ENCODE results near the gene CLDN12. TPM values are rescaled to one million over a fixed set of nuclear protein-coding genes. Genes with fewer than 3 reads are reported as not detected.
A peak's percentile ranks its signal among the peaks of the same experiment; 100 is the strongest.

CLDN12 gene
- total and polyA plus RNA-seq, 2 of the 13 experiments (the other 11 are each of a cell fraction or from before 2014, with no cell fraction given): 44.1 to 114 TPM

GRCh38 chr7:90402785-90403173 is 482 bp upstream of the CLDN12 start (continued):
- no peak for TF ChIP-seq STAT6 (CRISPR knock-in tag; IDR thresholded peaks at IDR 0.05; ENCODE audit: borderline replicate concordance)
- no peak for TF ChIP-seq ZSCAN25 (CRISPR knock-in tag; IDR thresholded peaks at IDR 0.05)
- TF ChIP-seq RCOR2 (CRISPR knock-in tag; IDR thresholded peaks at IDR 0.05): 0 out of 2 replicates have a peak, but pooled peaks have one; percentile 3
- TF ChIP-seq ZNF768 (CRISPR knock-in tag; IDR thresholded peaks at IDR 0.05): no peak
- TF ChIP-seq MTERF4 (CRISPR knock-in tag; IDR thresholded peaks at IDR 0.05): no peak
- TF ChIP-seq, protein P1, sequence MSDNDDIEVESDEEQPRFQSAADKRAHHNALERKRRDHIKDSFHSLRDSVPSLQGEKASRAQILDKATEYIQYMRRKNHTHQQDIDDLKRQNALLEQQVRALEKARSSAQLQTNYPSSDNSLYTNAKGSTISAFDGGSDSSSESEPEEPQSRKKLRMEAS (IDR thresholded peaks at IDR 0.05): no peak
- no peak for TF ChIP-seq MTA3 (CRISPR knock-in tag; IDR thresholded peaks at IDR 0.05)
- TF ChIP-seq FOXO1 (CRISPR knock-in tag; IDR thresholded peaks at IDR 0.05): no peak

GRCh38 chr7:90404777-90405176 is 1.5 kb downstream of the CLDN12 start:
- in situ Hi-C loops (cut with HindIII; ENCODE audit: extremely low pct_ligation_motif_present, low pct_unique_long_range_greater_than_20kb): loop anchor here (5.0 kb wide), 1 partner anchor 57 kb away; the partner anchor contains the start of gene GTPBP10
- FAIRE-seq (no peak), DNase-seq (ENCODE audit: low spot score) (no peak), ATAC-seq (no peak)
- Histone ChIP-seq H2AFZ (ENCODE audit: low read length) (no peak overlapping the region), H3K9me3 (ENCODE audit: low read length) (no peaks in the 10 kb centered on the region), H3K4me1 (ENCODE audit: insufficient read depth, low read length) (peaks cover 56% of the 10 kb centered on the region), H3K4me2 (ENCODE audit: low read depth, low read length) (peak overlapping the region; percentile 77), H3K79me2 (ENCODE audit: insufficient read depth, low read length) (peaks cover 37% of the 10 kb centered on the region), H3K36me3 (replicated peaks in 1 of 2; ENCODE audit: control insufficient read depth in 1 of 2, insufficient read depth in 2 of 2, low read length in 2 of 2) (peaks cover 4 to 6% of the 10 kb centered on the region in 2 experiments; a peak in 2 of 5 replicates), H3K27ac (ENCODE audit: extremely low read length, insufficient read depth, low read length) (peak overlapping the region; percentile 86), H4K20me1 (ENCODE audit: insufficient read depth, low read length) (no peaks in the 10 kb centered on the region), H3K27me3 (ENCODE audit: control insufficient read depth in 1 of 2, insufficient read depth in 2 of 2, low read length in 2 of 2) (no peaks in the 10 kb centered on the region; a peak in 1 of 5 replicates), H3K4me3 (replicated peaks in 1 of 3; ENCODE audit: insufficient read depth in 1 of 3, low read depth in 2 of 3, low read length in 3 of 3) (peak overlapping the region in 2 of 3 experiments; percentile 68 to 78; a peak in 2 of 6 replicates), H3K9ac (ENCODE audit: insufficient read depth, low read depth, low read length) (no peak overlapping the region)
- intact Hi-C loops (cut with micrococcal nuclease; ENCODE audit: unreplicated experiment): loop anchor here (10.0 kb wide), 1 partner anchor 140 kb away; no protein-coding TSS in a partner anchor
- TF ChIP-seq FOXM1 (CRISPR knock-in tag; IDR thresholded peaks at IDR 0.05): no peak
- no peak for TF ChIP-seq ETV6 (CRISPR knock-in tag; conservative IDR thresholded peaks at IDR 0.05)
- no peak for TF ChIP-seq ZNF780A (CRISPR knock-in tag; IDR thresholded peaks at IDR 0.05)
- TF ChIP-seq, protein P2, sequence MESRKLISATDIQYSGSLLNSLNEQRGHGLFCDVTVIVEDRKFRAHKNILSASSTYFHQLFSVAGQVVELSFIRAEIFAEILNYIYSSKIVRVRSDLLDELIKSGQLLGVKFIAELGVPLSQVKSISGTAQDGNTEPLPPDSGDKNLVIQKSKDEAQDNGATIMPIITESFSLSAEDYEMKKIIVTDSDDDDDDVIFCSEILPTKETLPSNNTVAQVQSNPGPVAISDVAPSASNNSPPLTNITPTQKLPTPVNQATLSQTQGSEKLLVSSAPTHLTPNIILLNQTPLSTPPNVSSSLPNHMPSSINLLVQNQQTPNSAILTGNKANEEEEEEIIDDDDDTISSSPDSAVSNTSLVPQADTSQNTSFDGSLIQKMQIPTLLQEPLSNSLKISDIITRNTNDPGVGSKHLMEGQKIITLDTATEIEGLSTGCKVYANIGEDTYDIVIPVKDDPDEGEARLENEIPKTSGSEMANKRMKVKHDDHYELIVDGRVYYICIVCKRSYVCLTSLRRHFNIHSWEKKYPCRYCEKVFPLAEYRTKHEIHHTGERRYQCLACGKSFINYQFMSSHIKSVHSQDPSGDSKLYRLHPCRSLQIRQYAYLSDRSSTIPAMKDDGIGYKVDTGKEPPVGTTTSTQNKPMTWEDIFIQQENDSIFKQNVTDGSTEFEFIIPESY (CRISPR knock-in tag; IDR thresholded peaks at IDR 0.05): 0 out of 2 replicates have a peak, but pooled peaks have one; percentile 15
- no peak for TF ChIP-seq ATF1 (CRISPR knock-in tag; IDR thresholded peaks at IDR 0.05)
- TF ChIP-seq JDP2 (CRISPR knock-in tag; IDR thresholded peaks at IDR 0.05; ENCODE audit: borderline replicate concordance): no peak
- peak; percentile 33; the same call in 1 of the 2 replicates for TF ChIP-seq FOSL2 (CRISPR knock-in tag; IDR thresholded peaks at IDR 0.05)
- WGBS (ENCODE audit: low lambda C conversion rate): 95% methylated on average over 4 of the region's 4 CpGs
- CTCF ChIA-PET (ENCODE audit: low intra/inter-chr PET ratio, low total read pairs): no interaction called here
- POLR2A ChIA-PET: no interaction called here
- no TSS peak for BruUV-seq (replicated peaks)

Data from HepG2 (cell line).